Measurements from ENCODE around the gene MASP1.
"Not testable (repeated sequence)": the region's sequence is repeated elsewhere in the genome, so short reads cannot be mapped to it uniquely, and the experiment has no call there.

The MASP1 gene

DNA sequence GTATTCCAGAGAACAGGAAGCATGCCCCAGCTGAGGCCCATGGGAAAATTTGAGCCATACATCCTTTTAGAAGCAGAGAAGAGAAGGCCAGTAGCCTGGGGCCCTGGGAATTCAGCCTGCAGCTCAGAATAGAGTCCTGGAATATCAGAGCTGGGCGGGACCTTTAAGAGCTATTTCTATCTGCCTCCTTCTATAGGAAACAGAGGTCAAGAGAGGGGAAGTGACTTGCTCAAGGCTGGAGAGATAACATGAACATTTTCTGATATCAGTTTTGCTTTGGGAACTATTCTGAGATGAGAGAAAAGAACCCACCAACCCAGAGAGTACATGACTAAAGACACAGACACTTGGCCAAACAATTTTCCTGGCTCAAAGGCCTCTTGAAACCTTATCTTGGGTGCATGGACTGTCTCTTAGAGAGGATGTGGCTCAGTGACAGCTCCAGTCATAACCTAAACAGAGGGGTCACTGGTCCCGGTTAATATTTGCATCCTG is 26.0 kb downstream of the MASP1 start:
- DNase-seq (ENCODE audit: low read depth in 2 of 2) = no peak

DNA sequence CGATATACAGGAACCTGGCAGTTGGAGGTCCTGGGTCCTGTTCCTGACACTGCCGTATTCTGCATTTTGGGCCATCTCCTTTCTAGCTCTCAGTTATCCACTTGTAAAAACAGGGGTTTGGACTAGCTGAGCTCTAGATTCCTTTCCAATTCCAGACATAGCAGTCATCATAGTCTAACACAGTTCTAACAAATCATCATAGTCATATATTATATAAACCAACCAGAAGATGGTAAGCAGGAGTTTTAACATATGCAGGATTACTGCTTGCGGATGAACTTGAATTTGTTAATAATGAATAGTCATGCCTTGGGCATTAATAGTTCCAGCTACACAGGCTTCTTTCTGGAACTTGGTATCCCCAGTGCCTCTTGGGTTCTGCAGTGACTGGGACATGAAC is 26.6 kb downstream of the MASP1 start:
- no peak for DNase-seq (ENCODE audit: low read depth in 2 of 2)

DNA sequence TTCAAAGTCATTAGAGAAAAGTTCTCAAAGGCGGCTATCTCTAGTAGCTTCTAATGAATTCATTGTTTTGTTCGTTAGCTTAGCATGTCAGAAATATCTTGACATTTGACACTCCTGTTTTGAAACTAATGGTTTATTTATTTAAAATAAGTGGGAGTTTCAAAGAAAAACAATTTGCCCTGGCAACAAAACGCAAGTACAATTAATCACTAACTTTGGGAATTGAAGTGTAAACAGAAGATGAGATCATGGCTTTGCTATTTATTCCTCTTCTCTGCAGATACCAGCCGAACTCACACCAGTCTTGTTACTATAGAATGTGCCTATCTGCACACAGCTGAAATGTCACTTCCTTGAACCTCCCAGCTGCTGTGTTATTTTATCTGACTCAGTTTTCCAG is 27.5 kb downstream of the MASP1 start:
- DNase-seq (ENCODE audit: low read depth in 2 of 2) = no peak

DNA sequence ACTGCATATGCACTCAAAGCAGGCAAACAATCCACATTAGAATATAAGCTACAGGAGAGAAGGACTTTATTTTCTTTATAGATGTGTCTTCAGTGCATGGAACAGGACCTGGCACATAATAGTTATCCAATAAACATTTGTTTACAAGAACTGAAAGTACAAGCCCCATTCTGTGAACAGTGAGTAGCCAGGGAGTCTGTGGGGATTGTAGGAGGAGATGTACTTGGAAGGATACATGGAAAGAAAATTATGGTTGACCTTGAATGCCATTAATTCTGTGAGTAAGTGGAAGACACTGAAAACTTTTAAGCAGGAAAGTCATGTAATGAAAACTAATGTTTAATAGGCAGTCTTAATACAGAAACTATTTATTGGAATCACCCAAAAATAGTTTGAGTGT is 28.3 kb downstream of the MASP1 start:
- DNase-seq (ENCODE audit: low read depth in 2 of 2) = no peak

DNA sequence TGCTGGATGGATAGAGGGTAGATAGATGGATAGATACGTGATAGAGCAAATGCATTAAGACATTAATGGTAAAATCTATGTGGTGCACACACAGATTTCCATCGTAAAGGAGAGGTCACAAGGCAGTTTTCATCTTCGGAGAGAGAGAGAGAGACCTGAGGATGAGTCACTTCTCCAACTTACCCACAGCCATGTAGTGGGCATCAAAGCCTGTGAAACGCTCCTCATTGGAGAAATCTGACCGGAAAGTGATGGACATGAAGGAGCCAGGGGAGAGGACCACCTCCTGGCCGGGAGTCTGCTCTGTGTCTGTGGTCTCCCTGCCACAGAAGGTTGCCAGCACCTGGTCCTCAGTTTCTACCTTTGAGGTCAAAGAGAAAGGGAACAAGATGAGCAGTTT is 29.2 kb downstream of the MASP1 start:
- no peak for DNase-seq (ENCODE audit: low read depth in 2 of 2)

DNA sequence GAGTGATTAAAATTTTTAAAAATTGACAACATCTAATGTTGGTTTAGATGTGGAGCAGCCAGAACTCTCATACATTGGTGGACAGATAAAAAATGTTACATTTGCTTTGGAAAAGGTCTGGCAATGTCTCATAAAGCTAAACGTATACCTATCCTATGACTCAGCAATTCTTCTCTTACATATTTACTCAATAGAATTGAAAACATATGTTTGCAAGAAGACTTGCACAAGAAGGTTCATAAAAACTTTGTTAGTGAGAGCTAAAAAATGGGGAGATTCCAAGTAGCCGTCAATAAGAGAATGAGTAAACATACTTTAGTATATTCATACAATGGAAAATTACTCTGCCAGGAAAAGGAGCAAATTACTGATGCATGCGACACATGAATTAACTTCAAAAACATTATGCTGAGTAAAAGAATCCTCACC is 30.0 kb downstream of the MASP1 start:
- no peak for DNase-seq (ENCODE audit: low read depth in 2 of 2)

DNA sequence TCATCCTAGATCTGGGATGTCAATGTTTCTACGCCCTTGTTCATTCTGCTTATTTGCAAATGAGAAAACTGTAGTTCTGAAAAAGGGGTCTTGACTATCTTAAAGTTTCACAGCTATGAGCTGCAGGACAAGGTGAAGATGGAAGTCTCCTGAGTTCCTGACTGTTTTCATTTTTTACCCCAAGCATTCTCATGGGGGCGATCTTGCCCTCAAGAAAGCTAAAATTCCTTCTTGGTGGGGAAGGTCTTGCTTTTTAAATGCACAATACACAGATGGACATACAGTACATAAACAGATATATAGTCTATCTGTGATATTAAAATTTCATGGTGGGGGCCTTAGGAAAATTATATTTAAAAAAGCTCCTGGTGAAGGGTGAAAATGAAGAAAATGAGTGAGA is 32.4 kb downstream of the MASP1 start:
- DNase-seq (ENCODE audit: low read depth in 2 of 2) = no peak

DNA sequence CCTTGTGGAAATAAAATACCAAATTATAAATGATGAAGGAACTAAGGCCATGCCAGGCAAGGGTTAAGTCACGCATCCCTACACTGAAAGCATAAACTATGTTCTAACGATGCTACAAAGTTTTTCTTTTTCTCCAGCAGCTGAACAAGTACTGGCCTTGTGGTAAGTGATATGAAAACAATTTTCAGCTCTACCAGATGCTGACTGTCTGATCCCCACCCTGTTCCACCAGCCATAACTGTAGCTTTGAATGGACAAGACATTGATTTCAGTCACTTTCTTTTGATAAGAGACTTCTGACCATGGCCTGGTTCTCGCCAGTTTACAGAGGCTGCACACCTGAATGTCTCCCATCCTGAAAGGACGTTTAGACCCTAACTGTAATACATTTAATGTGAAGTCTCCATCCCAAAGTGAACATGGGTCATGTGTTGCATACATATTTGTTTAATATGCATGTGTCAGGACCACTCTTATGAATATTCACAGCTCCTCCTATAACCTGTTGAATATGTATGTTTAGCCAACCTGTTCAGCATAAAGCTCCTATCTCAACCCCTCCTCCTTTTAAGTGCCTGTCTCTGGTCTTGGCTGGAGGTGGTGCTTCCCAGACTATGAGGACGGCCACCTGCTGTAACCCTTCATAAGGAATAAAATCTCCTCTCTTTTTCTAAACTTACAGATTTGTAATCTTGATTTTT is 33.4 kb downstream of the MASP1 start:
- DNase-seq (ENCODE audit: low read depth in 2 of 2) = no peak

DNA sequence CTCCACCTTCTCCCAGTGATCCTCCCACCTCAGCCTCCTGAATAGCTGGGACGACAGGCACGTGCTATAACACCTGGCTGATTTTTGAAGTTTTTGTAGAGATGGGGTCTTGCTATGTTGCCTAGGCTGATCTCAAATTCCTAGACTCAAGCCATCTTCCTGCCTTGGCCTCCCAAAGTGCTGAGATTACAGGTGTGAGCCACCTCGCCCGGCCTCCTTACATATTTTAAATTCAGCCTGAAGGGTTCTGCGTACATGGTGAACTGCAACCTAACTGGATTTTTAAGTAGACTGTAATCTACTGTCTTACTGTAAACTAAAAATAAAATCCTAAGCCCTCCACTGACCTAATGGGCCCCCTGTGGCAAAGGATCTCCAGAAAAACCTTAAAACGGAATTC is 34.1 kb downstream of the MASP1 start:
- no peak for DNase-seq (ENCODE audit: low read depth in 2 of 2)

DNA sequence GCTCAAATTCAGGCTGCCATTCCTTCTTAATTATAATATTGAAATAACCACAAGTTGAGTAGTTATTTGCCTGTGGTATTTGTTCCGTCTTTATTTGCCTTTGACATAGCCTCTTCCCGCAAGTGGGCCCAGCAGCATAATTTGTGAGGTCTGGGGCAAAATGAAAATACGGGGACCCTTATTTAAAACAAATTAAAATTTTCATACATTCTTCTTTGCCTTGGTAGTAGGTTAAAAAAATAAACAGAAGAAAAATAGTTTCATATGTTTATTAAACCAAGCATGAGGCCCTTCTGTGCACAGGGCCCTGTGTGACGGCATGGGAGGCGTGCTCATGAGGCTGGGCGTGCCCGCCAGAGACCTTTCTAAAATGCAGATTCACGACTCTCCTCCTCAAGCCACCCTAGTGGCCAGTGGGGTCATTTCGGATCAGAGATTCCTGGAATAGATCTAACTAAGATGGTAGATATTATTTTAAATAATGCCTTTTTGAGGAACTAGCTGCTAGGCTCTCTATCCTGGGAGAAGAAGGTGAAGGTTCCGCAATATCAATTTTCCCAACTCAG is 35.4 kb downstream of the MASP1 start:
- DNase-seq (ENCODE audit: low read depth in 2 of 2) = no peak

DNA sequence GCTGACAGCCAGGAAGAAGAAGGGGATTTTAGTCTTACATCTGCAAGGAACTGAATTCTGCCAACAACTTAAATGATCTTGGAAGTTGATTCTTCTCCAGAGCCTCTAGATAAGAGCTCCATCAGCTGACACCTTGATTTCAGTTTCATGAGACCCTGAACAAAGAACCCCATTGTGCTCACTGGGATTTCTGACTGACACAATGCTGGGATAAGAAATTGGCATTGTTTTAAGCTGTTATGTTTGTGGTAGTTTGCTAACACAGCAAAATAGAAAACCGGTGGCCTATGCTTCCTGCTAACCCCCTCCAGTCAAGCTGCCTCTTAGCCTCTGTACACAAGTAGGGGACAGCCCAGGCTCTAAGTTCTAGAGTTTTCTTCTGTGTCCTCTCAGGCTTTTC is 36.2 kb downstream of the MASP1 start:
- no peak for DNase-seq (ENCODE audit: low read depth in 2 of 2)

DNA sequence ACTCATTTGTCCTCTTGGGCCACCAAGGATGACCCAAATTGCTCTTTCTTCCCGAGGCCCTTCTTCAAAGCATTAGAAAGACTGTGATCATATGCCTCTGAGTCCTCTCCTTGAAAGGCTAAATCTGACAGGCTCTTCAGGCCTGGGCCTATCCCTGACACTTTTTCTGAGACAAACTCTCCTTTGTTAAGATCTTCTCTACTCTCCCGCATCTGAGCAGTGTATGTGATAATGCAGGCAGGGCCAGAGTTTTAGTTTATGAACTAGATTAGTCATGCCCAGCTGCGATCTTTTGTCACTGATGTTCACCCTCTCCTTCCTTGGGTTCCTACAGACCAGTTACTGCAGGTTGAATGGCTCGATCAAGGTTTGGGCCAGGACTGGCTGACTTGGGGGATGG is 39.2 kb downstream of the MASP1 start:
- no peak for DNase-seq (ENCODE audit: low read depth in 2 of 2)

DNA sequence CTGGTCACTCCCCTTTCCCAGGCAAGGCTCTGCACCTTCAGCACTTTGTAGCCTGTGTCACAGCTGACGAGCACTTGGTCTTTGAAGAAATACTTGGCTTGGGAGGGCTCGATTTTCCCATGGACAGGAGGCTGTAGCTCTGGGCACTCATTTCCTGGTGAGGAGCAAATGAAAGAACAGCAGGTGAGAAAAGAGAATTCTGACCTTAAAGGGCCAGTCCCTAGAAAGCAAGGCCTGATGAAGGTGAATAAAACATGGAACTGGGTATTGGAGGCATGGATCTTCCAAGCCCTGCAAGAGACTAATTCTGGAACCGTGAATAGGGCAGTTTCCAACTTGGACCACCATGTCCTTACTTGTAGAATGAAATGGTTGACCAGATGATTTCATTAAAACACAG is 39.9 kb downstream of the MASP1 start:
- no peak for DNase-seq (ENCODE audit: low read depth in 2 of 2)

DNA sequence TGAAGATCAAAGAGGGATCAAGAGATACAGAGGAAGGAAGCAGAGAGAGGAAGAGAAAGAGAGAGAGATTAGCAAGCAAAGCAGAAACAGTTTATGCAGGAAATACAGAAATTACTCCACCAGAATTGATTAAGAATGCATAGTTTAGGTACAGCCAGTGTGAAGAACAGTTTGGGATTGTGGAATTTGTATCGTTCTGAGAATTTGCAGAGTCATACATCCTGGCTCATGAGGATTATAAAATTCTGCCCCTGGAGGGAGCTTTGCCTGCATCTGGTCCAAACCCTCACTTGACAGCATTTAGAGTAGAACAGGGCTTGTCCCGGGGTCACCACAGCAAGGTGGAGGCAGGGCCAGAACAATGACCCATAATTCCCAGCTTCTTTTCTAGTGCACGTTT is 44.1 kb downstream of the MASP1 start:
- no peak for DNase-seq (ENCODE audit: low read depth in 2 of 2)

DNA sequence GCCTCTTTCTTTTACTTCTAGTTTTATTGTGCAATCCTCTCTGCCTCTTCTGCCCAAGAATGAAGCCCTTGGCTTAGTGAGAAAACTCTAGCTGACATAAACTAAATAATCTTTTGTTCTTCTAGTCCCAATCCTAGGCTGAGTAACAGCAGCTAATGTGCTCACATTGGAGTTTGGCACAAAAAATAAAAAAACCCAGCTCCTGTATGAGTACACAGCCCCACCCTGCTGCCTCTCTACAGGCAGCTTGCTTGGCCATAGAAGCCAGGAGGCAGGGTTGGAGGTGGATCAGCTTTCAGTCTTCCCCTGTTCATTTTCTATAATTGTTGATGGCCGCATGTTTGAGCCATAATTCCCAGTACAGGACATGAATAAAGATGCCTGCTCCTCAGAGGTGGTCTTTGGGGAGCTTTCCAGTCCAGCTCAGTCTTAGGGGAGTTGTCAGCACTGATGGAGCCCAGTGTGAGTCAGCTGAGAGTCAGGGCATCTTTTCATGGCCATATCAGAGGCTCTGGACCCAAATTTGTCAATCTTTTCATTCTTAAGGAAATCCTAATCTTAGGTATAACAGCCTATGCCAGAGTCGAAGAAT is 47.5 kb downstream of the MASP1 start:
- no peak for DNase-seq (ENCODE audit: low read depth in 2 of 2)

DNA sequence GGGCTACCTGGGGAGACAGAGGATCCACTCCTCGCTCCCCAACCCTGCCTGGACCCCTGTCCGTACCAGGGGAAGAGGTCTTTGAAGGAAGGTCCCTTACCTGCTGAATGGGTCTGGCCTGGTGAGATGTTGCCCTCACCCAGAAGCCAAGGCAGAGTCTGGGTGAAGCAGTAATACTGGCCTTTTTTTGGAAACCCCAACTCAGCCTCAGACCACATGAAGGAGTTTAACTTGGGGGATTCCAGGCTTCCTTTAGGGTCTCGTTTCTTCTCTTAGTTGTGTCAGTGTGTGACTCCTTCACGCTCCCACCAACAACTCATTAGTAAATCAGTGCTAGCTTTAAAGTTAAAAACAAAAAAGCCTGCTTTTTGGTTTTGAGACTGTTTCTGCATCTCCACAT is 48.6 kb downstream of the MASP1 start:
- DNase-seq (ENCODE audit: low read depth in 2 of 2) = no peak

DNA sequence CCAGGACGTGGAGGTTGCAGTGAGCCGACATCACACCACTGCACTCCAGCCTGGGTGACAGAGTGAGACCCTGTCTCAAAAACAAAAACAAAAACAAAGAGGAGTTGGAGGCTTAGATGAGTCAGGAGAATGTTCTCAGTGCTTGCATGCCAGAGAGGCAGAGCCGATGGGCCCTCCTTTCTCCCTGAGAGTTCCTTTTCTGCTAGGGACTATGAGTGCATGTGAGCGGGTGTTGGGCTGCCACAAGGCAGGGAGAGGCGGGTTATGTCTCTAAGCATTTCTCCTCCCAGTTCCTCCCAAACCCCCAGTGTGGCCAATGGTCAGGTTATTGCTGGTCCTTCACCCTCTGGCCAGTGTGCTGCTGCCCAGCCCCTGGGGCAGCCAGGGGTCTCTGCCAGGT is 49.1 kb downstream of the MASP1 start:
- DNase-seq (ENCODE audit: low read depth in 2 of 2) = no peak

DNA sequence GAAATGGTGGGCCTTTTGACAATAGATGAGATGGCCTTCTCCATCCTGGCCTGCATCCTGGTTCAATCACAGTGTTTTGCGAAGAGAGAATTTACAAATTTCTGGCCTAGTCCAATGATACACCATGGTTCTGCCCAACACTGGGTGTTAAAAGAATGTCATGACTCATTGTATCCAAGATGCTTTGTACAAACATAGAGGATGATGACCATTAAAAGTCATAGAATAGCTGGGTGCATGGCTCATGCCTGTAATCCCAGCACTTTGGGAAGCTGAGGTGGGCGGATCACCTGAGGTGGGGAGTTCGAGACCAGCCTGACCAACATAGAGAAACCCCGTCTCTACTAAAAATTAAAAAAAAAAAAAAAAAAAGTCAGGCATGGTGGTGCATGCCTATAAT is 52.7 kb downstream of the MASP1 start:
- not testable (repeated sequence) for DNase-seq (ENCODE audit: low read depth in 2 of 2)

DNA sequence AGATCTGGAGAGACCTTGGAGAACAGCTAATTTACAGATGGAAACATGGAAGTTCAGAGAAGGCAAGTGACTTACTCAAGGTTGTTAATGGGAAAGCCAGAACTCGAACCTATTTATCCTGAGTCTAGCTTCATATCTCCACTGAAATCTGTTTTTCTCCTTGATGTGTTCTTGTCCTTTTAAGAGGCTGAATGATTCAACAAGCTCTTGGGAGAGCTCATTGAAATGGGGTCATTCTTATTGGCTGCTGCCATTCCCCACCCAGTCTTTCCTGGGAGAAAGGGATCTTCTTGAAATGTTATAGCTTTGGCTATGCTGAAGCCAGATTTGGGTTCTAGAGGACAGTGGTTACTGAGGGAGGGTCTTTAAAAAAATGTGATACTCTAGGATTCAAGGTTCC is 53.3 kb downstream of the MASP1 start:
- no peak for DNase-seq (ENCODE audit: low read depth in 2 of 2)

DNA sequence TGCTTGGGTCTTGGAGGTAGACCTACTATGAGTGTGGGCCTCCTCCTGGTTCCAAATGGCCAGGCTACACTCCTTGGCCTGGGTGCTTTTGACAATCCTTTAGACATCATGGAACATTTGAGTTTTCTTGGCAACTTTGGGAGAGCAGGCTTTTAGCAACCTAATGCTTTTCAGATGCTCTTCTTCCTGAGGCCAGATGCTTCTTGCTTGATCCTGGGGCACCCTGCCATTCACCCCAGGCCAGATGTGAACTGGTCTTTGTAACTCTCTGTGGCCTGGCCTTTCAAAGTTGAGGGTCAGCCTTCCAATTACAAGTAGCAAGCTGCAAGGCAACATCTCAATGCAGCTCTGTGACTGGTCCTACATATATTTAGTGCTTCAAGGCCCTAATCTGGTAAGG is 53.8 kb downstream of the MASP1 start:
- no peak for DNase-seq (ENCODE audit: low read depth in 2 of 2)

DNA sequence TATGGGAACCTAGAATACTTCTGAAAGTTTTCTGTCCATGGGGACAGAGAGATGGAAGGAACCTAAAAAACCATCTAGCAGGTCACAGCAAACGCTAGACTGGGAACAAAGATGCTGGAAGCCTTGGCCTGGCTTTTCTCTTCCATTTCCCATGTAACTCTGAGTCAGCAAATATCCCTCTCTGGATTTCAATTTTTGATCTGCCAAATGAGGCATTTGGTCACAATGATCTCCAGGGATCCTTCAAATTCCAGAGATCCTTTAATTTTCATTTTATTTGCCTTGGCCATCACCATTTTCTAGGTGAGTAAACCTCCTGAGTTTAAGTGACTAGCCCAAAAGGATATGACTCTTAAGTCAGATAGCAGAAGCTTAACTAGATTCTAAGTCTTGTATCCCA is 54.6 kb downstream of the MASP1 start:
- DNase-seq (ENCODE audit: low read depth in 2 of 2) = no peak

DNA sequence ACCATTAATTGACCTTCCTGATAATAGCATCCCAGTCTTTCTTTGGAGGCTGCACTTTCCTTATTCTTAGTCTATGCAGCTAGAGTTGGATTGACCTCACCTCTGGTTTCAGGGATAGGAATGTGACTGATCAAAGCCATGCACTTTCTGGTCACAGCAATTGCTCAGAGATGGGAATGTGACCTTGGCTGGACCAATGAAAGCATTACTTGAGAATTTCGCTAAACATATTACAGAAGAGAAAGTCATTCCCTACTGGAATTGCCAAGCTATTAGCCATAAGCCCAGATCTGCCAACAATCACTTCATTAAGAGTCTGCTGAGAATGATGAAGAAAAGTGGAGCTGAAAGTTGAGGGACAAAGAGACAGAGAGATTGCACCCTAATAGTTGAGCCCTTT is 61.5 kb downstream of the MASP1 start:
- DNase-seq (ENCODE audit: low read depth in 2 of 2) = no peak

DNA sequence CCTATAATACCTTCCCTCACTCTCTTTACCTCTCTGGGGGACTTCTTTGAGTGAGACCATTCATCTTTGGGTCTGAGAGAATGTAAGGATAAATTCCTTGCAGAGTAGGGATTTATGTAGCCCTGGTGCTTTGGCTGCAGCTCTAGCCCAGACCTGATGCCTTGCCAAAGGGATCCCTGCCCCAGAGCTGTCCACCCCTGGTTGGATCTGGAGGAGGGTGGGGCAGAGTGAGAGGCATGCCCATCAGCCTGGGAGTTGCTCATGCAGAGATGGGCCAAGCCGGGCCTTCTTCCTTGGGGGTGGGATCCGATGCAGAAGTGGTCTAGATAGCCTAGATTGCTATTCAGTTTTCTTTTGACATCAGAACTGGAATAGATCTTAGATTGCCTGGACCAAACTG is 62.8 kb downstream of the MASP1 start:
- DNase-seq (ENCODE audit: low read depth in 2 of 2) = no peak

Measured in stimulated activated CD8-positive, alpha-beta memory T cell treated with anti-CD3 and anti-CD28 coated beads, Interleukin-15, amount 100 ng/mL, for 4 hours (primary cell).